ENCODE results near the gene GFER.

The GFER gene

DNA sequence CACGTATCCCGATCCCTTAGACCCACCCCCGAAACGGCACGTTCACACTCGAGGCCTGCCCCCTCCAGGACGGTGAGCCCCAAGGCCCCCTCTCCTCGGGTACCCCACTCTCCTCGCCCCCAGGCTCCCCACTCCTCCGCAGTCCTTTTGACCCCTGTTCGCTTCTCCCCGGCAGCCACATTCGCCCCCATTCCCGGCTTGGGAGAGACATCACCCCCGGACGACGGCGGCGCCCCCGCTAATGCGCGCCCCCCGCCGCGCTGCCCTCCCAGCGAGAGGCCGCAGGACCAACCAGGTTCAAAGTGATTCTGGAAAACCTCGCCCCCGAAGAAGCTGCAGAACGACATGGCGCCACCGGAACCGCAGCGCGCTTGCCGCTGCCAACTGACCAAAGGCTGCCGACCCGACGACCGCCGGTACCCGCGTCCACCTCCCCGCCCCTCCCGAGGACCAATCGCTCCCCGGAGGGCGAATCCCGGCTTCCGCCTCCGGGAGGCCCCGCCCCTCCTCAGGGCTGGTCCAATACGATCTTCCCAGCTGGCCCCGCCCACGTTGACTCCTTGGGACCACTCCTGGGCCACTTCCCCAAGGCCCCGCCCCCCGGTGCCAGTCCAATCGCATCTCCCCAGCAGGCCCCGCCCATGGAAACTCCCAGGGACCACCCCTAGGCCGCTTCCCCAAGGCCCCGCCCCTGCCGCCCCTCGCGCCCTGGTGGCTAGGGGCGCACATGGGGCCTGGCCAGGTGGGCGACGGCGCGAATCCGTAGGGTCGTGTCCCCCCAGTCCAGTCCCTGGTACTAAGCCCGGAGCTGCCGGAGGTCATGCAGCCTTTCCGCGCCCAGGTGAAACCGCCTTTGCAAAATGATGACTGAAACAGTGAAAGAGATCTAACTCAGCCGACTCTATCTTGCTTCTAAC is 40.9 kb upstream of the GFER start, which contains the start of gene MSRB1 (continued):
- TF ChIP-seq, protein P1, sequence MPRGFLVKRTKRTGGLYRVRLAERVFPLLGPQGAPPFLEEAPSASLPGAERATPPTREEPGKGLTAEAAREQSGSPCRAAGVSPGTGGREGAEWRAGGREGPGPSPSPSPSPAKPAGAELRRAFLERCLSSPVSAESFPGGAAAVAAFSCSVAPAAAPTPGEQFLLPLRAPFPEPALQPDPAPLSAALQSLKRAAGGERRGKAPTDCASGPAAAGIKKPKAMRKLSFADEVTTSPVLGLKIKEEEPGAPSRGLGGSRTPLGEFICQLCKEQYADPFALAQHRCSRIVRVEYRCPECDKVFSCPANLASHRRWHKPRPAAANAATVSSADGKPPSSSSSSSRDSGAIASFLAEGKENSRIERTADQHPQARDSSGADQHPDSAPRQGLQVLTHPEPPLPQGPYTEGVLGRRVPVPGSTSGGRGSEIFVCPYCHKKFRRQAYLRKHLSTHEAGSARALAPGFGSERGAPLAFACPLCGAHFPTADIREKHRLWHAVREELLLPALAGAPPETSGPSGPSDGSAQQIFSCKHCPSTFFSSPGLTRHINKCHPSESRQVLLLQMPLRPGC (tag by site-specific recombination; IDR thresholded peaks at IDR 0.05), result 0 out of 2 replicates have a peak, but pooled peaks have one; percentile 18
- TF ChIP-seq, protein P2, sequence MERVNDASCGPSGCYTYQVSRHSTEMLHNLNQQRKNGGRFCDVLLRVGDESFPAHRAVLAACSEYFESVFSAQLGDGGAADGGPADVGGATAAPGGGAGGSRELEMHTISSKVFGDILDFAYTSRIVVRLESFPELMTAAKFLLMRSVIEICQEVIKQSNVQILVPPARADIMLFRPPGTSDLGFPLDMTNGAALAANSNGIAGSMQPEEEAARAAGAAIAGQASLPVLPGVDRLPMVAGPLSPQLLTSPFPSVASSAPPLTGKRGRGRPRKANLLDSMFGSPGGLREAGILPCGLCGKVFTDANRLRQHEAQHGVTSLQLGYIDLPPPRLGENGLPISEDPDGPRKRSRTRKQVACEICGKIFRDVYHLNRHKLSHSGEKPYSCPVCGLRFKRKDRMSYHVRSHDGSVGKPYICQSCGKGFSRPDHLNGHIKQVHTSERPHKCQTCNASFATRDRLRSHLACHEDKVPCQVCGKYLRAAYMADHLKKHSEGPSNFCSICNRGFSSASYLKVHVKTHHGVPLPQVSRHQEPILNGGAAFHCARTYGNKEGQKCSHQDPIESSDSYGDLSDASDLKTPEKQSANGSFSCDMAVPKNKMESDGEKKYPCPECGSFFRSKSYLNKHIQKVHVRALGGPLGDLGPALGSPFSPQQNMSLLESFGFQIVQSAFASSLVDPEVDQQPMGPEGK (tag by site-specific recombination; IDR thresholded peaks at IDR 0.05), result peak; percentile 86
- TF ChIP-seq ZNF843 (tag by site-specific recombination; IDR thresholded peaks at IDR 0.05) (peak; percentile 23; the same call in 1 of the 2 replicates), EGR2 (tag by site-specific recombination; IDR thresholded peaks at IDR 0.05; ENCODE audit: low read depth) (peak; percentile 64), ZNF391 (tag by site-specific recombination; IDR thresholded peaks at IDR 0.05; ENCODE audit: borderline replicate concordance, low read depth) (peak; percentile 60; the same call in 1 of the 2 replicates), ZIC2 (tag by site-specific recombination; IDR thresholded peaks at IDR 0.05) (peak; percentile 57), ZBTB7A (tag by site-specific recombination; IDR thresholded peaks at IDR 0.05; ENCODE audit: low read depth) (peak; percentile 82; the same call in 1 of the 2 replicates), ZNF677 (tag by site-specific recombination; IDR thresholded peaks at IDR 0.05) (no peak), REPIN1 (tag by site-specific recombination; IDR thresholded peaks at IDR 0.05; ENCODE audit: low read depth) (peak; percentile 51; the same call in 1 of the 2 replicates), ZNF664 (tag by site-specific recombination; IDR thresholded peaks at IDR 0.05) (no peak), ZNF600 (tag by site-specific recombination; IDR thresholded peaks at IDR 0.05) (0 out of 2 replicates have a peak, but pooled peaks have one; percentile 25), ZNF510 (tag by site-specific recombination; IDR thresholded peaks at IDR 0.05; ENCODE audit: insufficient replicate concordance) (no peak), ZNF324 (tag by site-specific recombination; IDR thresholded peaks at IDR 0.05) (peak; percentile 86; the same call in 1 of the 2 replicates), ZSCAN23 (tag by site-specific recombination; IDR thresholded peaks at IDR 0.05) (0 out of 2 replicates have a peak, but pooled peaks have one; percentile 28)
- TF ChIP-seq, protein P3, sequence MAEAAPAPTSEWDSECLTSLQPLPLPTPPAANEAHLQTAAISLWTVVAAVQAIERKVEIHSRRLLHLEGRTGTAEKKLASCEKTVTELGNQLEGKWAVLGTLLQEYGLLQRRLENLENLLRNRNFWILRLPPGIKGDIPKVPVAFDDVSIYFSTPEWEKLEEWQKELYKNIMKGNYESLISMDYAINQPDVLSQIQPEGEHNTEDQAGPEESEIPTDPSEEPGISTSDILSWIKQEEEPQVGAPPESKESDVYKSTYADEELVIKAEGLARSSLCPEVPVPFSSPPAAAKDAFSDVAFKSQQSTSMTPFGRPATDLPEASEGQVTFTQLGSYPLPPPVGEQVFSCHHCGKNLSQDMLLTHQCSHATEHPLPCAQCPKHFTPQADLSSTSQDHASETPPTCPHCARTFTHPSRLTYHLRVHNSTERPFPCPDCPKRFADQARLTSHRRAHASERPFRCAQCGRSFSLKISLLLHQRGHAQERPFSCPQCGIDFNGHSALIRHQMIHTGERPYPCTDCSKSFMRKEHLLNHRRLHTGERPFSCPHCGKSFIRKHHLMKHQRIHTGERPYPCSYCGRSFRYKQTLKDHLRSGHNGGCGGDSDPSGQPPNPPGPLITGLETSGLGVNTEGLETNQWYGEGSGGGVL (tag by site-specific recombination; IDR thresholded peaks at IDR 0.05), result peak; percentile 59
- TF ChIP-seq, protein P4, sequence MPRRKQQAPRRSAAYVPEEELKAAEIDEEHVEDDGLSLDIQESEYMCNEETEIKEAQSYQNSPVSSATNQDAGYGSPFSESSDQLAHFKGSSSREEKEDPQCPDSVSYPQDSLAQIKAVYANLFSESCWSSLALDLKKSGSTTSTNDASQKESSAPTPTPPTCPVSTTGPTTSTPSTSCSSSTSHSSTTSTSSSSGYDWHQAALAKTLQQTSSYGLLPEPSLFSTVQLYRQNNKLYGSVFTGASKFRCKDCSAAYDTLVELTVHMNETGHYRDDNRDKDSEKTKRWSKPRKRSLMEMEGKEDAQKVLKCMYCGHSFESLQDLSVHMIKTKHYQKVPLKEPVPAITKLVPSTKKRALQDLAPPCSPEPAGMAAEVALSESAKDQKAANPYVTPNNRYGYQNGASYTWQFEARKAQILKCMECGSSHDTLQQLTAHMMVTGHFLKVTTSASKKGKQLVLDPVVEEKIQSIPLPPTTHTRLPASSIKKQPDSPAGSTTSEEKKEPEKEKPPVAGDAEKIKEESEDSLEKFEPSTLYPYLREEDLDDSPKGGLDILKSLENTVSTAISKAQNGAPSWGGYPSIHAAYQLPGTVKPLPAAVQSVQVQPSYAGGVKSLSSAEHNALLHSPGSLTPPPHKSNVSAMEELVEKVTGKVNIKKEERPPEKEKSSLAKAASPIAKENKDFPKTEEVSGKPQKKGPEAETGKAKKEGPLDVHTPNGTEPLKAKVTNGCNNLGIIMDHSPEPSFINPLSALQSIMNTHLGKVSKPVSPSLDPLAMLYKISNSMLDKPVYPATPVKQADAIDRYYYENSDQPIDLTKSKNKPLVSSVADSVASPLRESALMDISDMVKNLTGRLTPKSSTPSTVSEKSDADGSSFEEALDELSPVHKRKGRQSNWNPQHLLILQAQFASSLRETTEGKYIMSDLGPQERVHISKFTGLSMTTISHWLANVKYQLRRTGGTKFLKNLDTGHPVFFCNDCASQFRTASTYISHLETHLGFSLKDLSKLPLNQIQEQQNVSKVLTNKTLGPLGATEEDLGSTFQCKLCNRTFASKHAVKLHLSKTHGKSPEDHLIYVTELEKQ (tag by site-specific recombination; IDR thresholded peaks at IDR 0.05; ENCODE audit: borderline replicate concordance), result no peak
- TF ChIP-seq, protein P5, sequence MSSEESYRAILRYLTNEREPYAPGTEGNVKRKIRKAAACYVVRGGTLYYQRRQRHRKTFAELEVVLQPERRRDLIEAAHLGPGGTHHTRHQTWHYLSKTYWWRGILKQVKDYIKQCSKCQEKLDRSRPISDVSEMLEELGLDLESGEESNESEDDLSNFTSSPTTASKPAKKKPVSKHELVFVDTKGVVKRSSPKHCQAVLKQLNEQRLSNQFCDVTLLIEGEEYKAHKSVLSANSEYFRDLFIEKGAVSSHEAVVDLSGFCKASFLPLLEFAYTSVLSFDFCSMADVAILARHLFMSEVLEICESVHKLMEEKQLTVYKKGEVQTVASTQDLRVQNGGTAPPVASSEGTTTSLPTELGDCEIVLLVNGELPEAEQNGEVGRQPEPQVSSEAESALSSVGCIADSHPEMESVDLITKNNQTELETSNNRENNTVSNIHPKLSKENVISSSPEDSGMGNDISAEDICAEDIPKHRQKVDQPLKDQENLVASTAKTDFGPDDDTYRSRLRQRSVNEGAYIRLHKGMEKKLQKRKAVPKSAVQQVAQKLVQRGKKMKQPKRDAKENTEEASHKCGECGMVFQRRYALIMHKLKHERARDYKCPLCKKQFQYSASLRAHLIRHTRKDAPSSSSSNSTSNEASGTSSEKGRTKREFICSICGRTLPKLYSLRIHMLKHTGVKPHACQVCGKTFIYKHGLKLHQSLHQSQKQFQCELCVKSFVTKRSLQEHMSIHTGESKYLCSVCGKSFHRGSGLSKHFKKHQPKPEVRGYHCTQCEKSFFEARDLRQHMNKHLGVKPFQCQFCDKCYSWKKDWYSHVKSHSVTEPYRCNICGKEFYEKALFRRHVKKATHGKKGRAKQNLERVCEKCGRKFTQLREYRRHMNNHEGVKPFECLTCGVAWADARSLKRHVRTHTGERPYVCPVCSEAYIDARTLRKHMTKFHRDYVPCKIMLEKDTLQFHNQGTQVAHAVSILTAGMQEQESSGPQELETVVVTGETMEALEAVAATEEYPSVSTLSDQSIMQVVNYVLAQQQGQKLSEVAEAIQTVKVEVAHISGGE (tag by site-specific recombination; conservative IDR thresholded peaks at IDR 0.05; ENCODE audit: low read depth), result peak; percentile 52; the same call in 1 of the 2 replicates
- TF ChIP-seq, protein P6, sequence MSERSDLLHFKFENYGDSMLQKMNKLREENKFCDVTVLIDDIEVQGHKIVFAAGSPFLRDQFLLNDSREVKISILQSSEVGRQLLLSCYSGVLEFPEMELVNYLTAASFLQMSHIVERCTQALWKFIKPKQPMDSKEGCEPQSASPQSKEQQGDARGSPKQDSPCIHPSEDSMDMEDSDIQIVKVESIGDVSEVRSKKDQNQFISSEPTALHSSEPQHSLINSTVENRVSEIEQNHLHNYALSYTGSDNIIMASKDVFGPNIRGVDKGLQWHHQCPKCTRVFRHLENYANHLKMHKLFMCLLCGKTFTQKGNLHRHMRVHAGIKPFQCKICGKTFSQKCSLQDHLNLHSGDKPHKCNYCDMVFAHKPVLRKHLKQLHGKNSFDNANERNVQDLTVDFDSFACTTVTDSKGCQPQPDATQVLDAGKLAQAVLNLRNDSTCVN (tag by site-specific recombination; optimal IDR thresholded peaks at IDR 0.05), result peak; percentile 87
- TF ChIP-seq, protein P7, sequence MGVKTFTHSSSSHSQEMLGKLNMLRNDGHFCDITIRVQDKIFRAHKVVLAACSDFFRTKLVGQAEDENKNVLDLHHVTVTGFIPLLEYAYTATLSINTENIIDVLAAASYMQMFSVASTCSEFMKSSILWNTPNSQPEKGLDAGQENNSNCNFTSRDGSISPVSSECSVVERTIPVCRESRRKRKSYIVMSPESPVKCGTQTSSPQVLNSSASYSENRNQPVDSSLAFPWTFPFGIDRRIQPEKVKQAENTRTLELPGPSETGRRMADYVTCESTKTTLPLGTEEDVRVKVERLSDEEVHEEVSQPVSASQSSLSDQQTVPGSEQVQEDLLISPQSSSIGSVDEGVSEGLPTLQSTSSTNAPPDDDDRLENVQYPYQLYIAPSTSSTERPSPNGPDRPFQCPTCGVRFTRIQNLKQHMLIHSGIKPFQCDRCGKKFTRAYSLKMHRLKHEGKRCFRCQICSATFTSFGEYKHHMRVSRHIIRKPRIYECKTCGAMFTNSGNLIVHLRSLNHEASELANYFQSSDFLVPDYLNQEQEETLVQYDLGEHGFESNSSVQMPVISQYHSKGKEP (tag by site-specific recombination; IDR thresholded peaks at IDR 0.05), result no peak
